Measurements from ENCODE around the gene PGLYRP2.

PGLYRP2 gene

DNA sequence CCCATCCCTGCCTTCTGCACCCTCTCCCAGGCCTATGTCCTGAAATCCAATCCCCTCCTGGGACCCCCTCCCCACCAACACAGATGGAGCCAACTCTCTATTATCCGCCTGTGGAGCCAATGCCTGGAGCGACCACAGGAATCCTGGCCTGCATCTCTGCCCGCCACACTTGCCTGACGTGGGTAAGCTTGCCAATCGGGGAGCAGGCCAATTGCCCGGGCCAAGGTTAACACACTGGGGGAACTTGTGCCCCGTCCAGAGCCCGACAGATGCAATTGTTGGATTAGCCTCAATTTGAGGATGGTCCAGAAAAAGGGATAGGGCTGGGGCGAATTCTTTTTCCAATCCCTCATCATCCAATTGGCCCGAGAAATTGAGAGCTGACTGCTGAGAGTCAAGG is 35.5 kb downstream of the PGLYRP2 start:
- TF ChIP-seq, protein P1, sequence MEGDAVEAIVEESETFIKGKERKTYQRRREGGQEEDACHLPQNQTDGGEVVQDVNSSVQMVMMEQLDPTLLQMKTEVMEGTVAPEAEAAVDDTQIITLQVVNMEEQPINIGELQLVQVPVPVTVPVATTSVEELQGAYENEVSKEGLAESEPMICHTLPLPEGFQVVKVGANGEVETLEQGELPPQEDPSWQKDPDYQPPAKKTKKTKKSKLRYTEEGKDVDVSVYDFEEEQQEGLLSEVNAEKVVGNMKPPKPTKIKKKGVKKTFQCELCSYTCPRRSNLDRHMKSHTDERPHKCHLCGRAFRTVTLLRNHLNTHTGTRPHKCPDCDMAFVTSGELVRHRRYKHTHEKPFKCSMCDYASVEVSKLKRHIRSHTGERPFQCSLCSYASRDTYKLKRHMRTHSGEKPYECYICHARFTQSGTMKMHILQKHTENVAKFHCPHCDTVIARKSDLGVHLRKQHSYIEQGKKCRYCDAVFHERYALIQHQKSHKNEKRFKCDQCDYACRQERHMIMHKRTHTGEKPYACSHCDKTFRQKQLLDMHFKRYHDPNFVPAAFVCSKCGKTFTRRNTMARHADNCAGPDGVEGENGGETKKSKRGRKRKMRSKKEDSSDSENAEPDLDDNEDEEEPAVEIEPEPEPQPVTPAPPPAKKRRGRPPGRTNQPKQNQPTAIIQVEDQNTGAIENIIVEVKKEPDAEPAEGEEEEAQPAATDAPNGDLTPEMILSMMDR (IDR thresholded peaks at IDR 0.05; ENCODE audit: insufficient read depth, low read depth, low read length, missing control alignments): no peak
- DNase-seq (ENCODE audit: low read depth): no peak
- H3K4me3 ChIP-seq (ENCODE audit: low read length): no peak overlapping the region

DNA sequence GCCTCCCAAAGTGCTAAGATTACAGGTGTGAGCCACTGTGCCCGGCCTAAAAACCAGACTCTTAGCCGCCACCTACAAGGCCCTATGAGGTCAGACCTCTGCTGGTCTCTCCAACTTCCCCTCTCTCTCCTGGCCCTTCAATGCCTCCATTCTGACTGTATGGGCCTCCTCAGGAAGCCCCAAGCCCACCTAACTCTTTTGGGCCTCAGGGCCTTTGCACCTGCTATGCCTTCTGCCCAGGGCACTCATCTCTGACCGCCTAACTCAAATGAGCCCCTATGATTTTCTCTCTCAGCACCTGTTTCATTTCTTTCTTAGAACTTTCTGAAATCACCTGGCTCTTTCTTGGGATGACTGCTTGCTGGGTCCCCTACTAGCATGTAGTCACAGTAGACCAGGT is 36.0 kb downstream of the PGLYRP2 start:
- no peak overlapping the region for H3K4me3 ChIP-seq (ENCODE audit: low read length)
- TF ChIP-seq, protein P1 (IDR thresholded peaks at IDR 0.05; ENCODE audit: insufficient read depth, low read depth, low read length, missing control alignments): no peak
- DNase-seq (ENCODE audit: low read depth): no peak

DNA sequence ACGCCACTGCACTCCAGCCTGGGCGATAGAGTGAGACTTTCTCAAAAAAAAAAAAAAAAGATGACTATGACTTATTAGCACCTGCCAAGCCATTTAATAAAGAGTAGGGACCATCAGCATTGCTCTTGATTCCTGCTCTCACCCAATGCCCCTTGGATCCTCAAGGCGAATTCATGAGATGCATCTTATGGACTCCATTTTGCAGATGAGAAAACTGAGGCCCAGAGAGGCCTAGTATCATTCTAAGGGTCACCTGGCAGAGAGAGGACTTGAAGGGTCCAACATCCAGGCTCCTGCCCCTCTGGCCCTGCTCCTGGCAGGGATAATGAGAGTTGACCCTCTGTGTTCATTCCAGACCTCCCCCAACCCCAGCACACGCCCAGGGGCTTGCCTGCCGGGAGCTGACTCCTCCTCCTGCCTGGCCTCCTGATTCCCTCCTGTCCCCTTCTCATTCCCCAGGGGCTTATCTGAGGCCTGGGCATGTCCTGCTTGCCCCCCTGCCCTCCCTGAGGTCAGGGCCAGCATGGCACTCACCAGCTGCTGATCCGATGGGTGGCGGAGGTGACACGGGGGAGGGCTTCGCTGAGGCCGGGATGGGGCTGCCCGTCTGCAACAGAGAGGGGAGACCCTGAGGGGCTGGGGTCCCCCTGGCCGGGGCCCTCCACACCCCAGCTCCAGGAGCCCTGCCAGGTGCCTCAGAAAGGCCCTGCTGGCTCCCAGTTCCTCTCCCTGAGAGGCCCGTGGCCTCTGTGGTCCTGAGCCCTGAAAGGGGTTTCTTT is 37.0 kb downstream of the PGLYRP2 start:
- H3K4me3 ChIP-seq (ENCODE audit: low read length): no peak overlapping the region
- TF ChIP-seq, protein P1 (IDR thresholded peaks at IDR 0.05; ENCODE audit: insufficient read depth, low read depth, low read length, missing control alignments): no peak
- DNase-seq (ENCODE audit: low read depth): no peak

DNA sequence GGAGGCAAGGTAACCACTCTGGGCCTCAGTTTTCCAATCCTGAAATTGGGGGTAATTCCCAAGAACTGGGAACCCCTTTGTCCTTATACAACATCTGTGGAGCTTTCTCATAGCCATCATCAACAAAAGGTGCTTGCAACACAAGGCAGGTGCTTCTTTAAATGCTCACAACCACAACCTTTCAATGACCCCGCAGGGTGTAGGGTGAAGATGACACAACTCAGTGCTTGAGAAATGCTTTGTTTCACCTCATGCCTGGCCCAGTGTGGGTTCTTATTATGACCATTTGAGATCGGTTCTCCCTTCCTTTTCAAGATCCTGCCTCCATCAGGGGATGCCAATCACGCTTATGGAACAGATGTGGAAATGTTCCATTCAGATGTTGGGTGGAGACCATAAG is 38.0 kb downstream of the PGLYRP2 start:
- TF ChIP-seq, protein P1 (IDR thresholded peaks at IDR 0.05; ENCODE audit: insufficient read depth, low read depth, low read length, missing control alignments): no peak
- H3K4me3 ChIP-seq (ENCODE audit: low read length): no peak overlapping the region
- no peak for DNase-seq (ENCODE audit: low read depth)

DNA sequence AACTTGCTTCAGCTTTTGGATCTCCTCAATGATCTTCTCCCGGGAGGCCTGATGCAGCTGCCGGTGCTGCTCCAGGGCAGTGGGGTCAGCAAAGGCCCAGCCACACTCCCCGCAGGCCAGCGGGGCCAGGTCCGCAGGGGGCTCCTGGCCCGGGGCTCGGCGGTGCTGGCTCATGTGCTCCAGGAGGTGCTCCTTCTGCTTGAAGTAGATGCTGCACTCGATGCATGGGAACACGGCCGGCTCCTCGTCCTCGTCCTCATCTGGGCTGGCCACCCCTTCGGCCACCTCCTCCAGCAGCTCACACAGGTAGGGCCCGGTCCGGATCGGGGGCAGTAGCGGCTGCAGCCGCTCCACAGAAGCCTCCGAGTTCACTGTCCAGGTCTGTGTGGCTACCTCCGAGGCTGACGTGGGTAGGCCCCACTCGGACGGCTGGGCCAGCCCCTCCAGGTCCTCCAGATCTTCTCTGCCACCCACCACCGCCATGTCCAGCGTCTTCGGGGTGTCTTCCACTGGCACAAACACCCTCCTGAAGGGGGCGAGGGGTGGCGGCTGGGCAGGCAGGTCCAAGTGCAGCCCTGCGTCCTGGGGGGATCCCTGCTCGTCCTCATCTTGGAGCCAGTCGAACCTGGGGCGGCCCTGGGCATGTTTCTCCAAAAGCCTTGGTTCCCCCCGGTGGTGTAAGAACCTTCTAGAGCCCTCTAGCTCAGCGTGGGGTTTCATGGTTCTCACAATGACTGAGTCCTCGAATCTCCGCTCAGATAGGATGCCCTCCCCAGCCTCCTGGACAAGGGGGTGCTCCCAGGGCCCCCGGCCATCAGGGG is 39.3 kb downstream of the PGLYRP2 start:
- no peak for DNase-seq (ENCODE audit: low read depth)
- TF ChIP-seq, protein P1 (IDR thresholded peaks at IDR 0.05; ENCODE audit: insufficient read depth, low read depth, low read length, missing control alignments): no peak
- no peak overlapping the region for H3K4me3 ChIP-seq (ENCODE audit: low read length)

DNA sequence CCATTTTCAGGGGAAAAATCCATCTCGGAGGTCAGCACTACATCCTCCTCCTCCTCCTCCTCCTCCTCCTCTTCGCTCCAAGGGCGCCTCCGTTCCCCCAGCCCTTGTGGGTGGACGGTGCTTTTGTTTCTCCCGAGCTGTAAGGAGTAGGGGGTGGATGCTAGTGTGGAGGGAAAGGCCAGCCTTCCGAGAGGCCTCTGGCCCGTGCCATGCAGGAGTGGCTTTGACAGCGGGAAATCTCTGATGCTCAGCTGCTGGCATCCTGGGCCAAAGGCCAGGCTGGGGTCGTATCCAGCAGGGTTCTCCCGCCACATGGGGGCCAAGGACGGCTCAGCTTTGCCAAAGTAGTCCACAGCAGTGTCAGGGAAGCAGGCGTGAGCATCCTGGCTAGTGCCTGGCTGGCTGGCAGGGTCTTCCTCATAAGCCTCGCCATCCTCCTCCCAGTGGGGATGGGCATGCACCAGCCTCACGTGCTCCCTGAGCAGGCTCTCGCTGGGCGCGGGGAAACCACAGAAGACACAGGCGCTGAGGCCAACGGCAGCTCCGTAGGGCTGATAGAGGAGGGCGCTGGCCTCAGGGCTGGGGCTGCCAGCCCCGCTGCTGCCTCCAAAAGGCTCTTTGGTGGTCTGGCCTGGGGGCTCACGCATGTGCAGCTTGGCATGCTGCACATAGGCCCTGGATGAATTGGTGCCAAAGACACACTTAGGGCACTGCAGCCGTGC is 40.1 kb downstream of the PGLYRP2 start:
- no peak overlapping the region for H3K4me3 ChIP-seq (ENCODE audit: low read length)
- no peak for DNase-seq (ENCODE audit: low read depth)
- TF ChIP-seq, protein P1 (IDR thresholded peaks at IDR 0.05; ENCODE audit: insufficient read depth, low read depth, low read length, missing control alignments): no peak

All from epithelial cell of esophagus (primary cell).